HepG2 (cell line): Measurements from ENCODE around the gene AIDA.
"Not testable (repeated sequence)": the region's sequence is repeated elsewhere in the genome, so short reads cannot be mapped to it uniquely, and the experiment has no call there.

Source experiments
- BHLHE40 ChIP-seq: IDR thresholded peaks from 2 replicates; pipeline ENCODE4 v1.6.1; 2011; ENCODE audit warnings: low read length, improper control_type of control experiment
- CHD4 ChIP-seq: fragments of 200-600 bp; sonication (generic); IDR thresholded peaks from 2 replicates; pipeline ENCODE4 v1.7.0; 2017; ENCODE audit warnings: mild to moderate bottlenecking, low read length, borderline replicate concordance
- CREB1 ChIP-seq, 2 experiments: fragments of 450-650 bp in 1 of 2; IDR thresholded peaks; 2 replicates each; pipeline ENCODE4 v1.6.1; 2016 to 2017; ENCODE audit warnings: control low read depth in 1 of 2, mild to moderate bottlenecking in 1 of 2, missing compliant biosample characterization in 1 of 2, missing genetic modification characterization in 1 of 2
- EZH2 ChIP-seq: conservative IDR thresholded peaks from 2 replicates; pipeline ENCODE4 v1.6.1; 2012; ENCODE audit warnings: mild to moderate bottlenecking, low read depth, low read length, moderate library complexity
- MATR3 ChIP-seq: sonication (generic); formaldehyde crosslinking; IDR thresholded peaks from 2 replicates; pipeline ENCODE4 v1.4.0; 2020; ENCODE audit warnings: missing genetic modification reagents
- NAIF1 ChIP-seq: sonication (generic); formaldehyde crosslinking; IDR thresholded peaks from 2 replicates; pipeline ENCODE4 v1.5.0; 2020; ENCODE audit warnings: mild to moderate bottlenecking, missing genetic modification reagents, borderline replicate concordance
- POLR2AphosphoS5 ChIP-seq: IDR thresholded peaks from 2 replicates; pipeline ENCODE4 v1.6.1; 2012; ENCODE audit warnings: low read depth, low read length
- SP1 ChIP-seq, 2 experiments: fragments of 450-650 bp in 1 of 2; sonication (generic) in 1 of 2; formaldehyde crosslinking in 1 of 2; IDR thresholded peaks; 2 replicates each; pipeline versions ENCODE4 v1.4.0 to v1.6.1; 2016 to 2020; ENCODE audit warnings: missing genetic modification reagents in 1 of 2
- TF ChIP-seq, protein P1 (sequence below): sonication (generic); formaldehyde crosslinking; IDR thresholded peaks from 2 replicates; pipeline ENCODE4 v1.4.0; 2020; ENCODE audit warnings: missing genetic modification reagents
- TF ChIP-seq, protein P2 (sequence below): sonication (generic); formaldehyde crosslinking; IDR thresholded peaks from 2 replicates; pipeline ENCODE4 v1.5.0; 2020; ENCODE audit warnings: mild to moderate bottlenecking, missing genetic modification reagents, moderate library complexity
- TF ChIP-seq, protein P3 (sequence below): sonication (generic); formaldehyde crosslinking; IDR thresholded peaks from 2 replicates; pipeline ENCODE4 v1.5.0; 2020; ENCODE audit warnings: missing genetic modification reagents

DNA sequence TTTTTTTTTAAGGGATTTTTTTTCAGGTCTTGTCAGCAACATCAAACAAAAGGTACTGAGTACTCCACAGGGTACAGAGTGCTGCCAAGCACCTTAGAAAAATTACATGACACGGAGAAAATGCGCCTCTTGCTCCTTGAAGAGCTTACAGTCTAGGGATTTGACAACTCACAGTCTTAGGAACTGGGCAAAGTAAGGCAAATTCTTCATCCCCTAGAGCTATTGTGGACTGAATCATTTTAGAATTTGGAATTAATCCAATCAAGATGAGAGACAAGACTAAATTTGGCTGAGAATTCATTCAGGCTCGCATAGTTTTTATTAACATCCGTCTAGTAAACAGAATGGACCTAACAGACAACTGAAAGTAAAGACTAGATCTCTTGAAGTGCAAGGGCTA lies 44.1 kb downstream of the AIDA start:
- TF ChIP-seq NAIF1 (CRISPR knock-in tag); POLR2AphosphoS5; EZH2; CREB1 (IDR thresholded peaks at IDR 0.05); CREB1 (CRISPR knock-in tag; IDR thresholded peaks at IDR 0.05); BHLHE40; SP1 (IDR thresholded peaks at IDR 0.05); SP1 (CRISPR knock-in tag; IDR thresholded peaks at IDR 0.05); CHD4; MATR3 (CRISPR knock-in tag): not testable (repeated sequence)
- TF ChIP-seq, protein P1, sequence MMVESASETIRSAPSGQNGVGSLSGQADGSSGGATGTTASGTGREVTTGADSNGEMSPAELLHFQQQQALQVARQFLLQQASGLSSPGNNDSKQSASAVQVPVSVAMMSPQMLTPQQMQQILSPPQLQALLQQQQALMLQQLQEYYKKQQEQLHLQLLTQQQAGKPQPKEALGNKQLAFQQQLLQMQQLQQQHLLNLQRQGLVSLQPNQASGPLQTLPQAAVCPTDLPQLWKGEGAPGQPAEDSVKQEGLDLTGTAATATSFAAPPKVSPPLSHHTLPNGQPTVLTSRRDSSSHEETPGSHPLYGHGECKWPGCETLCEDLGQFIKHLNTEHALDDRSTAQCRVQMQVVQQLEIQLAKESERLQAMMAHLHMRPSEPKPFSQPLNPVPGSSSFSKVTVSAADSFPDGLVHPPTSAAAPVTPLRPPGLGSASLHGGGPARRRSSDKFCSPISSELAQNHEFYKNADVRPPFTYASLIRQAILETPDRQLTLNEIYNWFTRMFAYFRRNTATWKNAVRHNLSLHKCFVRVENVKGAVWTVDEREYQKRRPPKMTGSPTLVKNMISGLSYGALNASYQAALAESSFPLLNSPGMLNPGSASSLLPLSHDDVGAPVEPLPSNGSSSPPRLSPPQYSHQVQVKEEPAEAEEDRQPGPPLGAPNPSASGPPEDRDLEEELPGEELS (CRISPR knock-in tag): not testable (repeated sequence)
- TF ChIP-seq, protein P2, sequence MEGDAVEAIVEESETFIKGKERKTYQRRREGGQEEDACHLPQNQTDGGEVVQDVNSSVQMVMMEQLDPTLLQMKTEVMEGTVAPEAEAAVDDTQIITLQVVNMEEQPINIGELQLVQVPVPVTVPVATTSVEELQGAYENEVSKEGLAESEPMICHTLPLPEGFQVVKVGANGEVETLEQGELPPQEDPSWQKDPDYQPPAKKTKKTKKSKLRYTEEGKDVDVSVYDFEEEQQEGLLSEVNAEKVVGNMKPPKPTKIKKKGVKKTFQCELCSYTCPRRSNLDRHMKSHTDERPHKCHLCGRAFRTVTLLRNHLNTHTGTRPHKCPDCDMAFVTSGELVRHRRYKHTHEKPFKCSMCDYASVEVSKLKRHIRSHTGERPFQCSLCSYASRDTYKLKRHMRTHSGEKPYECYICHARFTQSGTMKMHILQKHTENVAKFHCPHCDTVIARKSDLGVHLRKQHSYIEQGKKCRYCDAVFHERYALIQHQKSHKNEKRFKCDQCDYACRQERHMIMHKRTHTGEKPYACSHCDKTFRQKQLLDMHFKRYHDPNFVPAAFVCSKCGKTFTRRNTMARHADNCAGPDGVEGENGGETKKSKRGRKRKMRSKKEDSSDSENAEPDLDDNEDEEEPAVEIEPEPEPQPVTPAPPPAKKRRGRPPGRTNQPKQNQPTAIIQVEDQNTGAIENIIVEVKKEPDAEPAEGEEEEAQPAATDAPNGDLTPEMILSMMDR (CRISPR knock-in tag): not testable (repeated sequence)
- TF ChIP-seq, protein P3, sequence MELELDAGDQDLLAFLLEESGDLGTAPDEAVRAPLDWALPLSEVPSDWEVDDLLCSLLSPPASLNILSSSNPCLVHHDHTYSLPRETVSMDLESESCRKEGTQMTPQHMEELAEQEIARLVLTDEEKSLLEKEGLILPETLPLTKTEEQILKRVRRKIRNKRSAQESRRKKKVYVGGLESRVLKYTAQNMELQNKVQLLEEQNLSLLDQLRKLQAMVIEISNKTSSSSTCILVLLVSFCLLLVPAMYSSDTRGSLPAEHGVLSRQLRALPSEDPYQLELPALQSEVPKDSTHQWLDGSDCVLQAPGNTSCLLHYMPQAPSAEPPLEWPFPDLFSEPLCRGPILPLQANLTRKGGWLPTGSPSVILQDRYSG (CRISPR knock-in tag): not testable (repeated sequence)
